A172 (cell line): ENCODE results near the gene B4GALT7. TPM values are rescaled to one million over a fixed set of nuclear protein-coding genes. Genes with fewer than 3 reads are reported as not detected.
"Not testable (repeated sequence)": the region's sequence is repeated elsewhere in the genome, so short reads cannot be mapped to it uniquely, and the experiment has no call there.

ENCODE experiments used
- DNase-seq: peaks from one replicate; pipeline ENCODE4 v3.0.0-alpha.2; 2015; ENCODE audit warnings: low spot score
- total RNA-seq: library from RNA; depleted of rRNA; stranded (reverse); fragments of >200 nt; shearing (Covaris generic); gene quantifications from 2 replicates; pipeline ENCODE4 v1.2.3, GENCODE V29; 2014; rRNA removed

Gene B4GALT7
- total RNA-seq = 29.5 and 35.4 TPM in 2 replicates

DNA sequence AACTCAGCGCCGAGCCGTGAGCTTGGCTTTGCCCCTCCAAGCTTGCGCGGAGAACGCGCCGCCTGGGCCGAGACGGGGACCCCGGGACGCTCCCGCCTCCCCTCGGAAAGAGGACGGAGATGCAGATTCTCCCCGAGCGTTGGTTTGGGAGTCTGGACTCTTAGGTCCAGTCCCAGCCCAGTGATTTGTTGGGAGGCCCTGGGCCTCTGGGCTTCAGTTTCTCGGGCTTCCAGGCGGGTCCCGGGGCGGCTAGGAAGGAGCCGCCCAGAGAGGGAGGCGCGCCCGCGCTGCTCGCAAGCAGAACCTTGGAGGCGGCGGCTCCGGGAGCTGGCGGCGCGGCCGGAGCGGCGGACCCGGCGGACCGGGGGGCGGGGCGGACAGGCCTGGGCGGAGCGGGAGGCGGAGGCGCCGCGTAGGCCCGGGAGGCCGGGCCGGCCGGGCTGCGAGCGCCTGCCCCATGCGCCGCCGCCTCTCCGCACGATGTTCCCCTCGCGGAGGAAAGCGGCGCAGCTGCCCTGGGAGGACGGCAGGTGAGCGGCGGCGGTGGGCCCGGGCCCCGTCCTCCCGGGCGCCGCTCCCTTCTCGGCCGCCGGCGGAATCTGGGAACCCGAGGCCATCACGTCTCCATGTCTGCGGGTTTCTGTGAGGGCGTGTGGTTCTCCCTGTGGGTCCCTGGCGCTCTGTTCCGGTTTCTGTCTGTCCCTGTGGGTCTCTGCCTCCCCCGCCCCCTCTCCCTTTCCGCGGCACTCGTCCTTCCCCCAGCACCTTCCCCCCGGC lies at the start of gene B4GALT7:
TSS of gene B4GALT7 (plus strand) at position 402 of the 777 bp plus-strand sequence. CDS start at position 481, 79 bp downstream.
- peak; percentile 40 for DNase-seq

DNA sequence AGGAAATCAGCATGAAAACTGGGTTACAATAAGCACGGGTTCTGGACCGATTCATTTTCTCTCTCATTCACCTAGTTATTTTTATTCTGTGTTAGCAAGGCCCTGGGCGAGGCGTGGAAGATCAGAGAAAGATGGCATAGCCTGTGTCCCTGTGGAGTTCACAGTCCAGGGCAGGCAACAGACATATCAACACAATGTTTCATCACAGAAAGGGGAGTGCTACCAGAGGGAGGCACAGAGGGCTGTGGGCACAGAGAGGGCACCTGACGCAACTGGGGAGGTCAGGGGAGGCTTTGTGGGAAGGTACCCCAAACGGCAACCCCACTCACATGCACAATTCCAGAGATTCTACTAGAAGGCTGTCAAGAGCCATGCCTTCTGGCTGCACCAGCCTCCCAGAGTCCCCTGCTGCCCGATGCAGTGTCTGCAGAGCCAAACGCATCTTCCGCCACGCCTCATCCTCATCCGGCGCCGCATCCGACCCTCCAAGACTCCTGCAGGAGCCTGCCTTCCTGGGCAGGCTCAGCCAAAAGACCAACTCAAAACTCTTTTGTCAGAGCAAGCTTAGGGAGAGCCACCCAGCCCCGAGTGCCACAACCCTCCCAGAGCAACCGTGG lies 47.0 kb upstream of the B4GALT7 start:
- no peak for DNase-seq

DNA sequence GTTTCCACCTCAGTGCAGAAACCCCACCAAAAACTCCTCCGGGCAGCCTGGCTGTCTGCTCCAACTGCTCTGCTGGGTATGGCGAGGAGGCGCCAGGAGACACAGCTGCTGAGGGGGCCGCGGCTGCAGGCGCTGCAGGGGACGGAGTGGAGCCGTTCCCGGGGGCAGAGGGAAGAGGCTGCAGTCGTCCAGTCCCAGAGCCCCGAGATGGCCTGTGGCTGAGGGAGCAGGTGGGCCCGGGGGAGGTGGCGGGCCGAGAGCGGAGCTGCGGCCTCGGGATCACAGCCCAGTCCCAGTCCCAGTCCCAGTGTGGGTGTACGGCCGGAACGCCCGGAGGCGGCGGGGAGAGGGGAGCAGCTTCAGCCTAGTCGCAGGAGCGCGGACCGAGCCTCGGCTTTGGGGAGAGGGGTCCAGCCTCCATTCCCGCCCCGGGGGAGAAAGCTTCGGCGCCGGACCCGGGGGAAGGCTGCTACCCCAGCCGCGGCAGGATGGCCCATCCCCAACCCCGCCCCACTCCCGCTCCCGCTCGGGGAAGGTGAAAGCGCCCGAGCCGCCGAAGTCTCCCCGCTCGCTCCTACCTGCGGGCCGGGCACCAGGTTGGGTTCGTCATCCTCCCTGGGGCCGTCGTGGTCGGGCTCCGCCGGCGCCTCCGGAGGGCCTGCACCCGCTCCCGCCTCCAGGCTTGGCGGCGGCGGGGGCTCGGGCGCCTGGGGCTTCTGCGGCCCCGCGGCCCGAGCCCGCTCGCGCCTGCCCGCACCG lies 46.1 kb upstream of the B4GALT7 start:
- no peak for DNase-seq

DNA sequence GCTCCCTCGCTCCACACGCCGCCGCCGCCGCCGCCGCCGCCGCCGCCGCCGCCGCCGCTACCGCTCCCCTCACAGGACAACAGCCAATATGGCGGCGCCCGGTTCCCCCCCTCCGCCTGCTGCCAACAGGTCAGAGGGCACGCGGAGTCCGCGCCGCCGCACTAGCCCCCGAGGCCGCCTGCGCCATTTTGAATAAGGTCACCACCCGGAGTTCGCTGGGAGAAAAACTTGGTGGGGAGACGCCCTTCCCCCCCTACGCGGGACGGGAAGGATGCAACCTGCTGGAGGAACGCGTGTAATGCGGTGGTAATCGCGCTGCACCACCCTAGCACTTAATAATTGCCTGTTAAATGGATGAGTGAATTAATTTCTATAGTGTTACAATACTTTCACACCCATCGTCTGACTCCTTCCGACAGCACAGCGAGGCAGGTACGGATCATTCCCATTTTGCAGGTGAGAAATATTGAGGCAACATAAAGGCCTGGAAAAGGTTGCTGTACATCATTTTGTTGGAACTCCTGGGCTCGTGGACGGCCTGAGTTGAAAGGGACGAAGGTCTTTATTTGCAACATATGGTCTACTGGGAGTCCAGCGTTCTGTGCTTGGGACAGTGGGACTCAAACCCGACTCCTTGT lies 45.3 kb upstream of the B4GALT7 start, which contains the start of gene FAM193B:
TSS of gene FAM193B (minus strand) at position 90 of the 638 bp plus-strand sequence. CDS start 105 bp downstream, outside the sequence.
- peak; percentile 88 for DNase-seq

- DNase-seq = no peak
Measured at GRCh38 chr5:177555228-177555627, 44.7 kb upstream of the B4GALT7 start.

DNA sequence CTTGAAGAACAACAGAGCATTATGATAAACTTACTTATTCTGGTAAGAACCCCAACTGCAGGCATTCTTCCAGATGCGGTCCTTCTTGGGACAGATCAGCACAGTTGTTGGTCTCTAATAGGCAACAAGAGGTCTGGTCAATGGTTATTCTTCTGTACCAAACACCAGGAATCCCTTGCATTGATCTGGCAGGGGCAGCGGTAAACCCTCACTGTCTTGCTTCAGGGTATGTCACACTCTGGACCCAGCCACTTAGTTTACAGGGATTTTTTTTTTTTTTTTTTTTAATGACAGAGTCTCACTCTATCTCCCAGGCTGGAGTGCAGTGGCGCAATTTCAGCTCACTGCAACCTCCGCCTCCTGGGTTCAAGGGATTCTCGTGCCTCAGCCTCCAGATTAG lies 44.3 kb upstream of the B4GALT7 start:
- DNase-seq = no peak

DNA sequence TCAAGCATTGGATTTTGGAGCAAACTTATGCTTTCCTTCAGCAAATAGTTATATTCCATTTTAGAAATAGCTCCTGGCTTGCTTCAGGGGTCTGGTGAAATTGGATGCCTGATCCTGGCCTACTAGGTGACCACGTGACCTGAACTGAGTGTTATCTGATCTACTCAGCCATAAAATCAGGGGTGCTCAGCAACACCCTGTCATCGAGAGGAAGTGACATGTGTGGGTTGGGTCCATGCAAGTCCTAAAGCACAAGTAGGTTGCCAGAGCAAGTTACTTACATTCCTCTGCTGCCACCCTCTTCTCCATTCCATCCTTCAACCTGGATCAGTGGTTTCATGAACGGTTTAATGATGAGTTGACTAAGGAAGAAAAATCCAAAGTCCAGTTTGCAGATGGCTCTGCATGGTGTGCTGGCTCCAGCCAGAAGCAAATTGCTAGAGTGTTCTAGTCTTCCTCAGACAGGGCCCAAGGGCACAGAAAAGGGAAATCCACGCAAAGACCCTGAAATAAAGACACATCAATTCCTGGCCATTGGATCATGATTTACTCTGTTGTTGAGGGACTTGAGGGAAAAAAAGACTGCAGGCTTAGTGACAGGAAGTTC lies 42.8 kb upstream of the B4GALT7 start:
- peak; percentile 52 for DNase-seq

DNA sequence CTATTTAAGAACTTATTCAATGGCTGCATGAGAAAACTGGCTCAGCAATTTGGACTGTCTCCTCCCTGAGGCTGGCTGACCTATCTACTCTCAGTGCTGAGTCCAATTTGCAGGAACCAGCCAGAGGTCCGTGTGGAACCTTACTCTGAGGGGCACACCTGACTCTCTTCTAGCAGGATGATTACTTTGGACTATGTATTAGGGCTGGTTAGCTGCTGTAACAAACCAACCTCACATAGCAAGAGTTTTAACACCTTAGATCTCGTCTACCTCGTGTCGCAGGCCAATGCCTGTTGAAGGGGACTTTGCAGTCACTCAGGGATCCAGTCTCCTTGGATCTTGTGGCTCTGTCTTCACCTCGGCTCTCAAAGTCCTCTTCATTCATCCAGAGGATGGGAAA lies 42.1 kb upstream of the B4GALT7 start:
- no peak for DNase-seq

GRCh38 chr5:177559446-177559941 lies 40.4 kb upstream of the B4GALT7 start:
- DNase-seq = not testable (repeated sequence)

DNA sequence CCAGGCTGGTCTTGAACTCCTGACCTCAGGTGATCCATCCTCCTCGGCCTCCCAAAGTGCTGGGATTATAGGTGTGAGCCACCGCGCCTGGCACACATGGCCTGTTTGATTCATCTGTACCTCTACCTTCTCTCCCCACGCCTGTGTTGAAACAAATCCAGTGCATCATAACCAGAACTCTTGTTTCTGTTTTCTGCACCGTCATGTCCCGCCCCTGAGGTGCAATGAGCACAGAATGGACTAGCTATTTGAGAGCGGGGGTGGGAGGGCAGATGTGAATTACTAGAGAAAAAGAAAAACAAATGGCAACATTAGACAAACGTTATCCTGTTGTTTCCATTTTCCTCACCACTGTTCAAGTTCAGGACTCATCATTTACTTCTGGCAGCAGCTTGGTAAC lies 34.9 kb upstream of the B4GALT7 start:
- DNase-seq = no peak

DNA sequence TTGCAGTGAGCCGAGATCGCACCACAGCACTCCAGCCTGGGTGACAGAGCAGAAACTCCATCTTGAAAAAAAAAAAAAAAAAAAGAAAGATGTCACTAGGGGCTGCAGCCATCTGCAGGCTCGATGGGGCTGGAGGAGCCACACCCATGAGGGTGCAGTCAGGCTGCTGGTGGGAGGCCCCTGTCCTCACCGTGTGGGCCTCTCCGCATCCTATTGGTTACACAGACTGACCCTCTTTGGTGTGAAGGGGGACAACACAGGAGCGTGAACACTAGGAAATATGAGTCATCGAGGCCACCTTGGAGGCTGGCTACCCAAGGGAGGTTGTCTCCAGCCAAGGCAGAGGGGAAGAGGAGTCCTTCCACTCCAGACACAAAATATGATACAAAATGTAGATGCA lies 31.6 kb upstream of the B4GALT7 start:
- DNase-seq = no peak

DNA sequence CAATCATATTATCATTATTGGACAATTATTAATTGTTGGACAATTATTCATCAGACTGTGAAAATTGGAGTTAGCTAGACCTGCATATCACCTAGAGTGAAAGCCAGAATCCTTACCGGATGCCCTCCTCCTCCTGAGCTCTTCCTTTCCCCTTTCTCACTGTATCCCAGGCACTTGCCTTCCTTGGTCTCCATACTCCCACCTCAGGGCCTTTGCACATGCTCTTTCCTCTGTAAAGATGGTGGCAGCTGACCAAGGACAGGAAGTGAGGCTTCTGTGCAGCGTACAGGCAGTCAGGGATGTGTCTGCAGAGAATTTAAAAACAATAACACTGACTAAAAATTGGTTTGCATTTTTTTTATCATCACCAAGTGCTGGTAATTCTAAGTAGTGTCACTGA lies 30.0 kb upstream of the B4GALT7 start:
- no peak for DNase-seq

GRCh38 chr5:177575488-177575887 lies 24.4 kb upstream of the B4GALT7 start:
- DNase-seq = no peak

DNA sequence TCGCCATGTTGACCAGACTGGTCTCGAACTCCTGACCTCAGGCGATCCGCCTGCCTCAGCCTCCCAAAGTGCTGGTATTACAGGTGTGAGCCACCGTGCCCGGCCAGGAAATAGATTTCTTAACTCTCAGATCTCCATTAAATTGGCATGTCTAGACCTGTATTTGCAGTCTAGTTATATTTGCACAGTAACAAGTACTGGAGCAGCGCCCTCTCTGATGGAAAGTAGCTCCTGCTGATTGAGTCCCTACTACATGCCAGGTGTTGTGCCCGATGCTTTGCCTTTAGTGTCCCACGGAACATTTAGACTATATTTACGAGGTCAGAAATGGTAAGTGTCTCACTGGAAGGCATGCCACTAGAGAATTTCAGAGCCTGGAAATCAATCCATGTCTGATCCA lies 23.8 kb upstream of the B4GALT7 start:
- no peak for DNase-seq

- DNase-seq = no peak
Measured at GRCh38 chr5:177578316-177578715, 21.6 kb upstream of the B4GALT7 start.

- DNase-seq = no peak
Measured at GRCh38 chr5:177588413-177588909, 11.5 kb upstream of the B4GALT7 start.

DNA sequence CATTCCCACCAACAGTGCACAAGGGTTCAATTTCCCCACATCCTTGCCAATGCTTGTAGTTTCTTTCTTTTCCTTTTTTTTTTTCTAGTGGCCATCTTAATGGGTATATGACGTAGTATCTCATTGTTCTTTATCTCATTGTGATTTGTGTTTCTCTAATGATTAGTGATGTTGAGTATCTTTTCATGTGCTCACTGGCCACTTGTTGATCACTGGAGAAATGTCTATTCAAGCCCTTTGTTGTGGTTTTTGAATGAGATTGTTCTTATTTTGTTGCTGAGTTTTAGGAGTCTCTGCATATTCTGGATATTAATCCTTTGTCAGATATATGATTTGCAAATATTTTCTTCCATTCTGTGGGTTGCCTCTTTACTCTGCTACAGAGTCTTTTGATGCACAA lies 9.5 kb upstream of the B4GALT7 start:
- DNase-seq = no peak

DNA sequence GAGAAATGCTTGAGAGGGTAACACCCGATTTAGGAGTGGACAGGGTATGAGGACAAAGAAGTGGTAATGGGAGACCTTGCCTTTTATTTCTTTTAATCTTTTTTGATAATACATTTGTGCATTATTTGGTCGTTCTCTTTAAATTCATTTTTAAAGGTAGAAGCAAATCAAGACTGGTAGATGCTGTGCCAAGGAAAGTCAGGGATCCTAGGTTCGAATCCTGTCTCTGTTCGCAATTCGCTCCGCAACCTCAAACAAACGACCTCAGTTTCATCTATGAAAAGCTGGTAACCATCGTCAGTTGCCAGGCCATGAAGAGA lies 8.3 kb upstream of the B4GALT7 start:
- no peak for DNase-seq

- DNase-seq = peak; percentile 60
Measured at GRCh38 chr5:177592010-177592834, 7.7 kb upstream of the B4GALT7 start, which contains the start of gene TMED9. TMED9 (plus strand) TSS chr5:177592203; CDS start chr5:177592215, 12 bp downstream.

DNA sequence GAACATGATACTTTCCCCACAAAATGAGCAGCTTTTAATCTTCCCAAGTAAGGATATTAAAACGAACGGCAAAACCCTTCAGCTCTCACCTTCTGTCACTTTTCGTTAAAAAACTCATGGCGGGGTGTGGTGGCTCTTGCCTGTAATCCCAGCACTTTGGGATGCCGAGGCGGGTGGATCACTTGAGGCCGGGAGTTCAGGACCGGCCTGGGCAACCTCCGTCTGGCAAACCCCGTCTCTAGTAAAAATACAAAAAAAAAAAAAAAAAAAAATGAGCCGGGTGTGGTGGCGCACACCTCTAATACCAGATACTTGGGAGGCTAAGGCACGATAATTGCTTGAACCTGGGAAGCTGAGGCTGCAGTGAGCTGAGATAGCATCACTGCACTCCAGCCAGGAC lies 7.0 kb upstream of the B4GALT7 start:
- DNase-seq = no peak
